GM23248 (cell line): ENCODE data around the gene SUPT3H. TPM values are rescaled to one million over a fixed set of nuclear protein-coding genes. Genes with fewer than 3 reads are reported as not detected.

ENCODE experiments used
- DNase-seq: peaks from one replicate; pipeline ENCODE4 v3.0.0-alpha.2; 2015
- H2AFZ ChIP-seq: fragments of 200-600 bp; sonication (generic); 2 replicates; pipeline ENCODE4 v1.6.1; 2016; ENCODE audit warnings: antibody characterized with exemption
- H3F3A ChIP-seq: fragments of 200-600 bp; sonication (generic); 2 replicates; pipeline ENCODE4 v1.6.1; 2016; ENCODE audit warnings: mild to moderate bottlenecking, antibody characterized with exemption, mixed run types; ENCODE audit not compliant: insufficient read depth
- H3K27ac ChIP-seq: fragments of 200-600 bp; sonication (generic); 2 replicates; pipeline ENCODE4 v1.5.1; 2016; ENCODE audit warnings: mild to moderate bottlenecking
- H3K27me3 ChIP-seq: fragments of 200-600 bp; sonication (generic); replicated peaks from 2 replicates; pipeline ENCODE4 v1.6.1; 2016; ENCODE audit warnings: mild to moderate bottlenecking; ENCODE audit not compliant: insufficient read depth
- H3K36me3 ChIP-seq: fragments of 200-600 bp; sonication (generic); 2 replicates; pipeline ENCODE4 v1.6.1; 2016; ENCODE audit warnings: low read depth, mild to moderate bottlenecking
- H3K4me1 ChIP-seq: fragments of 200-600 bp; sonication (generic); 2 replicates; pipeline ENCODE4 v1.6.1; 2016; ENCODE audit warnings: mild to moderate bottlenecking; ENCODE audit not compliant: insufficient read depth
- H3K4me2 ChIP-seq: fragments of 200-600 bp; sonication (generic); one replicate; pipeline ENCODE4 v1.6.1; 2016; ENCODE audit warnings: mild to moderate bottlenecking; ENCODE audit not compliant: unreplicated experiment
- H3K4me3 ChIP-seq: fragments of 200-600 bp; sonication (generic); 2 replicates; pipeline ENCODE4 v1.5.1; 2016; ENCODE audit warnings: mild to moderate bottlenecking
- H3K79me2 ChIP-seq: fragments of 200-600 bp; sonication (generic); 2 replicates; pipeline ENCODE4 v1.6.1; 2016; ENCODE audit warnings: mild to moderate bottlenecking; ENCODE audit not compliant: insufficient read depth
- H3K9ac ChIP-seq: fragments of 200-600 bp; sonication (generic); 2 replicates; pipeline ENCODE4 v1.6.1; 2016; ENCODE audit warnings: mild to moderate bottlenecking
- H3K9me2 ChIP-seq: fragments of 200-600 bp; sonication (generic); 2 replicates; pipeline ENCODE4 v1.6.1; 2016; ENCODE audit warnings: mixed run types, mild to moderate bottlenecking, moderate library complexity; ENCODE audit not compliant: insufficient read depth
- H3K9me3 ChIP-seq: fragments of 200-600 bp; sonication (generic); one replicate; pipeline ENCODE4 v1.6.1; 2017; ENCODE audit warnings: low read depth
- H4K20me1 ChIP-seq: fragments of 200-600 bp; sonication (generic); 2 replicates; pipeline ENCODE4 v1.6.0; 2016; ENCODE audit not compliant: insufficient read depth
- EZH2 ChIP-seq: fragments of 200-600 bp; sonication (generic); IDR thresholded peaks from 2 replicates; pipeline ENCODE4 v1.6.1; 2018; ENCODE audit warnings: antibody characterized with exemption, mild to moderate bottlenecking; ENCODE audit not compliant: insufficient read depth, poor library complexity, severe bottlenecking
- EZH2phosphoT487 ChIP-seq: fragments of 200-600 bp; sonication (generic); IDR thresholded peaks from 2 replicates; pipeline ENCODE4 v1.6.1; 2018; ENCODE audit warnings: antibody characterized with exemption, moderate library complexity, mild to moderate bottlenecking, low read depth; ENCODE audit not compliant: insufficient read depth
- WGBS, 2 experiments: methylation state at CpG; one replicate each; pipeline ENCODE4 v1.1.6; 2015 to 2017; ENCODE audit warnings: low lambda C conversion rate in 2 of 2, low coverage in 1 of 2; ENCODE audit errors: missing lambda C conversion rate in 2 of 2; 5-methylcytosine and 5-hydroxymethylcytosine counted together
- in situ Hi-C: fragments of 300-500 bp; cut with MboI; formaldehyde crosslinking; loops from 2 replicates; pipeline ENCODE4 v1.15.0; 2020
- polyA plus RNA-seq: library from polyadenylated mRNA; unstranded; fragments of >200 nt; fragmentation: Nextera tagmentation; extraction: Ambion mirVana; gene quantifications from 2 replicates; pipeline ENCODE4 v1.2.1, GENCODE V29; 2016
- total RNA-seq: library from RNA; depleted of rRNA; stranded (reverse); fragments of >200 nt; shearing (Covaris generic); gene quantifications from 2 replicates; pipeline ENCODE4 v1.2.3, GENCODE V29; 2014; rRNA removed

The SUPT3H gene
- total RNA-seq: 2.9 and 12.4 TPM in 2 replicates
- 9.3 TPM in 2 replicates for polyA plus RNA-seq

DNA sequence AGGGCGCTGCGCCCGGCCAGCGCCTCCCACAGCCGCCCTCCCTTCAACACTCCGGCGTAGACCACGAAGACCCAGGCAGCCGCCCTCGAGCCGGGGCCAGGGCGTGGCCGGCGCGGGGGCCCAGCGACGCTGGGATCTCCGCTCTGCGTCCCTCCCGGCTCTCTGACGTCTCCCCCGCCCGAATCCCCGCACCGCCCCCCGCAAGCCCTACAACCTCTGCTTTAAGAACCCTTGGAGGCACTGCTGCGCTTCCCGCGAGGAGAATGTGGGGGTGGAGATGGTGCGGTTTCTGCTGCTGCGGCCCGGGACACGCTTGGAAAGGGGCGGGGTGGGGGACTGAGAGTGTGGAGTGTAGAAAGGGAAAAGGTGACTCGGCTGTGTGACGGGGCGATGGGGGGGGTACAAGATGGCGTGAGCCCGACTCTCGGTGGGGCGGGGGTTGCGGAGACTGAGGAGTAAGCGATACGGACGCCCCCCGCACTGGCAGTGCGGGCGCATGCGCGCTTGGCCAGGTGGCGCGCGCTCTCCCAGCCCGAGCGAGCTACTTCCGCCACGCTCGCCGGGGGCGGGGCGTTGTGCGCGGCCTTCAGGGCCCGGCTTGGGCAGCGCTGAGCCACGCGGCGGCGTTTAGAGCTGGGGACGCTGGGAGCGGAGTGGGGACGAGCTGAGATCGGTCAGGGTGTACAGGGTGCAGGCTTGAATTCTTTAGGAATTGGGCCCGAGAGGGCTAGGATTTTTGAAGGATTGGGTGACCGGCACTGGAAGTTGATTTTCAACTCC is at the start of gene SUPT3H:
SUPT3H (minus strand) TSS at position 381 of the 780 bp plus-strand sequence.
- H3K9me2 ChIP-seq: no peaks in the 10 kb centered on the region
- peak within 1 kb of the TSS; percentile 88 for H3K4me2 ChIP-seq
- no peaks in the 10 kb centered on the region for H4K20me1 ChIP-seq
- H3K4me1 ChIP-seq: peaks cover 22% of the 10 kb centered on the region
- H3K4me3 ChIP-seq: peak within 1 kb of the TSS; percentile 86
- no peaks in the 10 kb centered on the region for H3K27me3 ChIP-seq
- 1 to 2% methylated on average over 45 to 65 of the region's 75 CpGs for WGBS, 2 experiments
- in situ Hi-C loops: no loop called here
- no peaks in the 10 kb centered on the region for H3K36me3 ChIP-seq
- TF ChIP-seq EZH2phosphoT487 (no peak), EZH2 (no peak)
- peak; percentile 97 for DNase-seq
- no peaks in the 10 kb centered on the region for H3K9me3 ChIP-seq
- peaks cover 5% of the 10 kb centered on the region; the same call in 1 of the 2 replicates for H3F3A ChIP-seq
- H2AFZ ChIP-seq: peak within 1 kb of the TSS; percentile 87
- peak within 1 kb of the TSS; percentile 94 for H3K9ac ChIP-seq
- peaks cover 44% of the 10 kb centered on the region for H3K79me2 ChIP-seq
- H3K27ac ChIP-seq: peak within 1 kb of the TSS; percentile 91

DNA sequence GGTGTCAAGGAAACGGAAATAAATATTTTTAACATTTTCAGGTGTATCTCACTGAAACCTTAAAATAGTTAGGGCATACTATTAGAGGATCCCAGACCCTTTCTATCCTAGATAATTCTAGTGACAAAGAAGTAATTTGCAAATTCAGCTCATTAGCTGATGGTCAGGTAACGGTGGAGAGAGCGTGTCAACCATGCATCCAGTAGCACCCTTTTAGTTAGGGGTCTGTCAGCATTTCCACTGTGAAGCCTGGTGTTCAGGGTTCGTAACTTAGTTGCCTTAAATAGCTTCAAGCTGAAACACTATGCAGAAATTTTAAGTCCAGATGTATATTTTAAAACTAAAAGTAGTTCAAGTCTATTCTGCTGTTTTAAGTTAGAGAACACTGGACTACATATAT is 48.5 kb upstream of the SUPT3H start:
- no peak for DNase-seq
- no peaks in the 10 kb centered on the region for H3K9me3 ChIP-seq
- H3K79me2 ChIP-seq: peaks cover 98% of the 10 kb centered on the region
- no peaks in the 10 kb centered on the region for H3K36me3 ChIP-seq
- WGBS, 2 experiments: 82 to 89% methylated on average over 4 of the region's 4 CpGs
- no peak overlapping the region for H3K27ac ChIP-seq
- in situ Hi-C loops: loop anchor here (25.0 kb wide), 1 partner anchor 286 kb away; no protein-coding TSS in a partner anchor
- H4K20me1 ChIP-seq: no peaks in the 10 kb centered on the region
- H3K9me2 ChIP-seq: no peaks in the 10 kb centered on the region
- no peak overlapping the region for H3K9ac ChIP-seq
- 0 out of 2 replicates have a peak, but pooled peaks cover 3% of the 10 kb centered on the region for H3F3A ChIP-seq
- no peaks in the 10 kb centered on the region for H3K27me3 ChIP-seq
- TF ChIP-seq EZH2: no peak
- H3K4me1 ChIP-seq: peaks cover 22% of the 10 kb centered on the region
- H3K4me2 ChIP-seq: no peak overlapping the region
- H3K4me3 ChIP-seq: no peak overlapping the region
- H2AFZ ChIP-seq: no peak overlapping the region

DNA sequence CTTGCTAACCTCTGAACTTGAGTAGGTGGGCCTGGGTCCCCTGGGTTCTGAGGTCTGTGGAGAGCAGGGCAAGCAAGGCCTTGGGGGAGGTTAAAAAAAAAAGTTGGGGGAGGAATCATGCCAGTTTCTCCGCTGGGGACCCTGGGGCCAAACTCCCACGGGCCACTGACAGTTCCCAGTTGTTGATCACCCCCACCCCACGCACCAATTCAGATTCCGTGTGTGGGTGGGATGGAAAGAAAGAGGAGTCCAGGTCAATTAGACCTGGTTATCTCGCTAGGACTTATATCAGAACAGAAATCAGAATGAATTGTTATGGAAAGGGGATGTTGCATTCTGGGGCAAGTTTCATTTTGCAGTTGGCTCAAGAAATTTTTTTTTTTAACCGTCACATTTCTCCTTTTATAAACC is 46.7 kb upstream of the SUPT3H start:
- Histone ChIP-seq H3K4me1 (peaks cover 27% of the 10 kb centered on the region), H3F3A (0 out of 2 replicates have a peak, but pooled peaks cover 3% of the 10 kb centered on the region), H3K27ac (no peak overlapping the region), H3K4me3 (peak overlapping the region; percentile 98), H3K9me3 (no peaks in the 10 kb centered on the region), H3K27me3 (no peaks in the 10 kb centered on the region), H3K79me2 (peaks cover 98% of the 10 kb centered on the region), H2AFZ (no peak overlapping the region), H3K4me2 (peak overlapping the region; percentile 15), H3K36me3 (no peaks in the 10 kb centered on the region), H3K9ac (no peak overlapping the region), H4K20me1 (no peaks in the 10 kb centered on the region), H3K9me2 (no peaks in the 10 kb centered on the region)
- 97 to 98% methylated on average over 6 of the region's 6 CpGs for WGBS, 2 experiments
- in situ Hi-C loops: no loop called here
- no peak for DNase-seq
- no peak for TF ChIP-seq EZH2
- no peak for TF ChIP-seq EZH2phosphoT487

DNA sequence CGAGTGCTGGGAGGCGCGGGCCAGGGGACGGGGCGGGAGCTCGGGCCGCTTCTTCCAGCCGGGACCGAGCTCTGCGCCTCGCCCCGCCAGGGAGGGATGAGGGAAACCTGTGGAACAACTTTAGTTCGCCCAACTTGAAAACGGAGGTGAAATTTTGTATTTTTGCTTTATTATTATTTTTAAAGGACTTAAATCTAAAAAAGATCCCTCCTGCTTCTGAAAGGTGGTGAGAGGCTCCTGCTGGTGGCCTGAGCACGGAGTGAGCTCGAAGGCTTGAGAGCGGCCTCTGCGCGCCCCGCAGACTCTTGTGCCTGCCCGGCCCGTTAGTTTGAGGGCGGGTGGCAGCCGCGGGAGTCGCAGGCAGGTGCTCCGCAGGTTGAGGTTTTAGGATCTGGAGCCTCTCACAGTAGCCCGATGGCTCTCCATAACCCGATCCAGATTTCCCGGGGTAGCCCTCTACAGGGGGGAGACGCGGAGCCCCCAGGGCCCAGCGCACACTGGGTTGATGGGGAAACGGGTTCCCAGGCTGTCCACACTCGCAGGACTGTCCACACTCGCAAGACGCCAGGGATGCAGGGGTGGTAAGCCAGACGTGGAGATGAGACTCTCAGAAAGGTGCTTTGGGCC is 46.2 kb upstream of the SUPT3H start:
- Histone ChIP-seq H3K27me3 (no peaks in the 10 kb centered on the region), H3K27ac (no peak overlapping the region), H3K4me1 (peaks cover 27% of the 10 kb centered on the region), H4K20me1 (no peaks in the 10 kb centered on the region), H3F3A (0 out of 2 replicates have a peak, but pooled peaks cover 3% of the 10 kb centered on the region), H2AFZ (peak overlapping the region; percentile 81), H3K9ac (peak overlapping the region; percentile 90), H3K79me2 (peaks cover 98% of the 10 kb centered on the region), H3K4me2 (peak overlapping the region; percentile 95), H3K9me3 (no peaks in the 10 kb centered on the region), H3K4me3 (peak overlapping the region; percentile 98), H3K9me2 (no peaks in the 10 kb centered on the region), H3K36me3 (no peaks in the 10 kb centered on the region)
- TF ChIP-seq EZH2phosphoT487 (no peak), EZH2 (no peak)
- no peak for DNase-seq
- in situ Hi-C loops: no loop called here
- 88 to 93% methylated on average over 29 to 38 of the region's 38 CpGs for WGBS, 2 experiments
